SK-N-MC (cell line): ENCODE data around the gene CTNND2.

Experiments used
- EZH2 ChIP-seq: fragments of 200-600 bp; sonication (generic); IDR thresholded peaks from one replicate; pipeline ENCODE4 v1.6.1; 2017; ENCODE audit warnings: antibody characterized with exemption
- FOXP2 ChIP-seq: optimal IDR thresholded peaks from 2 replicates; pipeline ENCODE3; 2011; ENCODE audit warnings: mild to moderate bottlenecking, moderate library complexity; ENCODE audit not compliant: insufficient read depth; ENCODE audit errors: extremely low read length, control extremely low read depth
- POLR2AphosphoS5 ChIP-seq: IDR thresholded peaks from 2 replicates; pipeline ENCODE4 v1.6.1; 2012; ENCODE audit warnings: mild to moderate bottlenecking, low read depth, low read length, borderline replicate concordance

DNA sequence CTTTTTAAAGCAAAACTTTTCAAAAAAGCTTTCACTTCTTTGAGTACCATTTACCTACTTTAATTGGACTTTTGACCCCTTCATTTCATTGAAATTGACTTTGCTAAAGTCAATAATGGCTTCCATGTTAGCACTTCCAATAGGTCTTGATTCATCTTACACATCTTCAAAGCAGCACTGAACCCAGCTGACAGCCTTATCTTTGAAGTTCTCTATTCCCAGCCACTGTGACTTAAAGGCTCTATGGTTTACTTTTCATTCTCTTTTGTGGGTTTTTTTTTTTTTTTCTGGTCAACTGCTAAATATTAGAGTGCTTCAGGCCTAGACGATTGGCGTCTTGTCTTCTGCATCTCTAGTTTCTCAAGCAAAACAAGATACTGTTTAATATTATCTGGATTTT lies 385.0 kb downstream of the CTNND2 start:
- no peak for TF ChIP-seq POLR2AphosphoS5
- TF ChIP-seq EZH2, result no peak
- TF ChIP-seq FOXP2, result no peak
